Activated naive CD4-positive, alpha-beta T cell treated with Interleukin-2 at 50 U/mL for 16 hours (primary cell): ENCODE data around the gene LAD1.

Source experiments
- DNase-seq: peaks from one replicate; pipeline ENCODE4 v3.0.0-alpha.2; 2020

The LAD1 gene

DNA sequence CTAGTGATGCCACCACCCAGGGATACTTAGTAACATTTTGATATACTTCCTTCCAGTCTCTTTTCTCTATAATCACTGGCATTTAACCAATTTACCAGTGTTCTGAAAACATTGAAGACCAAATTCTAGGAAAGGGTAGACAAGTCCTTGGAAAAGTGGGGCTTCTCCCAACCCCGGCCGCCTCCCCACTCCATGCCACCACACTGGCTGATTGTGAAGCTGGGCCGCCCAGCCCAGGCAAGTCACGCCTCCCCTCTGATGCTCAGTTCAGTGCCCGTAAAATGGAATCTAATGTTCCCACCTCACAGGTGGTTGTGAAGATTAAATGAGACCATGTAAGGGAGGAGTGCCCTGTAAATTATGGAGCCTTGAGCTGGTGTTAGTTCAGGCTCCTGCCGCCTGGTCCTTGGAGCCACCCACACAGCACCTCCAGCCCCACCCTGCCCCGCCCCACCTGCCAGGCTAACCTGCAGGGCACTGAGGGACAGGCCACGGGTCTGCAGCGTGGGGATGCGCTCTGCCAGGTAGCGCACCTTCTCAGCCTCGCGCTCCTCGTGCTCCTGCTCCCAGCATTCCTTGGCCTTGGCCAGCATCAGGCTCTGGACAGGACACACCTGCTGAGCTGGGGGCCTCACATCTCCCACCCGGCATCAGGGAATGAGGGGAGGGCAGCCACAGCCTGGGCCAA, 15.1 kb upstream of the LAD1 start:
- DNase-seq: no peak

DNA sequence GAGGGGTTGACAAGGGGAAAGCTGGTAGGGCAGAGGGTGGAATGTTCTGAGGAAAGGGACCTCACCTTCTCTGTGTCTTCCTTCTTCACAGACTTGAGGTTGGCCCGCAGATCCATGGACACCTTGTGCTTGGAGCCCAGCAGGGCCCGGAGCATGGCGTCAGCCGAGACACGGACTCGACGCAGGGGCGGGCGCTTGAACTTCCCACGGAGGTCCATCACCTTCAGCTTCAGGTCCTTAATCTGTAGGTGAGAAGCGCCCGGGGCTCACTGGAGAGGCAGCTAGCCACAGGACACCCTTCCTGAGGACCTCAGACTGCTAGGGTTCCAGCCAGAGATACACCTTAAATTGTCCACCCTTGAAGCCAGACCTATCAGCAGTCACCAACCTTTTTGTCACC, 12.2 kb upstream of the LAD1 start:
- no peak for DNase-seq

DNA sequence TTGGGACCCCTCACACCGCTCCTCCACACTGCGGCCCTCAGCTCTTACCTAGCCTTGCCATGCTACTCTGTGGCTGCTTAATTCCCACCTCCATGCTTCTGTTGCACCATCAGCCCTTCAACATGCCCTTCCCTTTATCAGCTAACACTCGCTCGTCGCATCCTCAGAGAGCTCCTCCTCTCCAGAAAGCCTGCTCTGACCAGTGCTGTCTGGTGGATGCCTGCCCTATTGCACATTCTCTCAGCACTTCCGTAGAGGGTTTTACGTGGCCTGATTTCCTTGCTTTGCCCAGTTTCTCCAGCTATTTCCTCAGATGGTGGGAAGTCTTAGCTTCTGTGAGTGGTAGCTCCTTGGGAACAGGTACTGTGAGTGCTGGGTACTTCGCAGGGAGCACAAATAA, 10.3 kb upstream of the LAD1 start:
- no peak for DNase-seq

DNA sequence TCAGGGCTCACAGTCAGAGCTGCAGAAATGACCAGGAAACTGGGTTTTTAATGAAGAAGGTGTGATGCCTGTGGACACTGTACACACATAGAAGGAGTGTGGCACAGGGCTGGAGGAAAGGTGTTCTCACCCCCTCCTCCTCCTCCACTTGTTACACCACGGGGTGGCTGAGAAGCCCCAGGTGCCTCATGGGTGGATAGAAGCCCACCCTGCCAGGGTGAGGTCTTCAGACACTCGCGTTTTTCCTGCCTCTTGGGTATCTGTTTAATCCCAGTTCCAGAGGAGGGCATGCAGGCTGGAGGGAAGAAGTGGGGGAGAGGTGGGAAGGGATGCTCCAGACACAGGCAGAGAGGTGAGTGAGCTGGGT, 9.7 kb upstream of the LAD1 start:
- DNase-seq: no peak

DNA sequence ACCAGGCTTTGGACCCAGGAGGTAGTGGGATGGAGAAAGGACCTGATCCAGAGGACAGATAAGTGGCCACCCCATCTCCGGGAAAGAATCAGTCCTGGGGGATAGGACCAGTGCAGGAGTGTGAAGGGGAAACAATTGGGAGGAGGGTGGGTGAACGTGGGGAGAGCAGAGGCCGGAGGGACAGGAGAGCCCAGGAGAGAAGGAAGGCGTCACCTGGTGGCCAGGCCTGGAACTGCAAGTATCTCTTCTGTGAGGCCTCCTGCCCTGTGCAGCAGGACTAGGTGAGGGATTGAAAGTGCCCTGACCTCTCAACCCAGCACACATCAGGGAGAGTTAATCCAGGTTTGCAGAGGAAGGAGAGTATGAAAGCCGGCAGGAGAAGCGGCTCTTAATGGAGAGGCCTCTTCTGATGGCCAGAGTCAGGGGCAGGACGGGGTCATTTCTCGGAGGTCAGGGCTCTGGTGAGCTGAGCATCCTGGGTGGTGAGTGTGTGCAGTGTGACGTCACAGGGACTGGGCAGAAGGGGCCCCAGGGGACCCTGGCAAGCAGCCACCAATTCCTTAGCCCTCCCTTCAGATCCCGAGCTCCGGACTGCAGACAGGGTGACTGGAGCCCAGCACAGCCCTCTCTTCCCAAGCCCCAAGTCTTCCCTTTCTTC, 9.2 kb upstream of the LAD1 start:
- DNase-seq: peak; percentile 68

DNA sequence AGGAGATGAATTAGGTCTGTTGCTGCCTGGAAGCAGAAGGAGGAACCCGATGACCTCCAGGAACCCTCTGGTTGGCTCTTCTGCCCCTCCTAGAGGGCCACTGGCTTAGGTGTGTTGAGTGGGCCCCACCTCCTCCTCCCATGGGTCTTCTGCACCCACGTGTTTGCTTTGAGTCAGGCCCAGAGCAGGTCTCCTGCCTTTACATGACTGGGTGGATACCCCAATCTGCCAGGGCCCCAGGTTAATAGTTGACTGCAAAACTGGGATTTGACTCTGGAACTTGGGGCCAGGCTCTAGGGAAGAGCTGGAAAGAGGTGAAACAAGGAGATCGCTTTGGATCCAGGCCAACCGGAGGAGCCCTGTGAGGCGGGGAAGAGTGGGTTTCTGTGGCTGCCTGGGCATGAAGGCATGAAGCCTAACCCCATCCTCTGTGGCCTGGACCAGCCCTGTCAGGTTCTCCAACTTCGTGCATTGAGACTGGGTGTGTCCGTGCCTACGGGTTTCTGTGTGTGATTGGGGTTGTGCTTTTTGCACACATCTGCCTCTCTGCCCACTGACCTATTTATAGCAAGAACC, 7.8 kb upstream of the LAD1 start:
- no peak for DNase-seq

DNA sequence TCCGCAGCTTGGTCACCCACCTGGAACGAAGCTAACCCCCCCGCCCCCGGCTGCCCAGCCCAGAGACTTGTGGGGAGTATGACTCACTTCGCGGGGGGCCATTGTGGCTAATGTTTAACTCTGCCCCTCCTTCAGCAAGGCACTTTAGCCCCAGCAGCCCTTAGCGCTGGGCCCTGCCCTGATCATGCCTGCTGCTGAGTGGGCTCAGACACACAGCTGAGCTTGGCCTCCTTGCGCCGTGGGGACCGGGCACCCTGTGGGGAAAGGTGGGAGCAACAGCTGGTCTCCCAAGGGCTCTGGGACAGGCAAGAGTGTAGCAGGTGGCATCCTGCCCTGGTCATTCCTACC, 6.3 kb upstream of the LAD1 start:
- DNase-seq: no peak

DNA sequence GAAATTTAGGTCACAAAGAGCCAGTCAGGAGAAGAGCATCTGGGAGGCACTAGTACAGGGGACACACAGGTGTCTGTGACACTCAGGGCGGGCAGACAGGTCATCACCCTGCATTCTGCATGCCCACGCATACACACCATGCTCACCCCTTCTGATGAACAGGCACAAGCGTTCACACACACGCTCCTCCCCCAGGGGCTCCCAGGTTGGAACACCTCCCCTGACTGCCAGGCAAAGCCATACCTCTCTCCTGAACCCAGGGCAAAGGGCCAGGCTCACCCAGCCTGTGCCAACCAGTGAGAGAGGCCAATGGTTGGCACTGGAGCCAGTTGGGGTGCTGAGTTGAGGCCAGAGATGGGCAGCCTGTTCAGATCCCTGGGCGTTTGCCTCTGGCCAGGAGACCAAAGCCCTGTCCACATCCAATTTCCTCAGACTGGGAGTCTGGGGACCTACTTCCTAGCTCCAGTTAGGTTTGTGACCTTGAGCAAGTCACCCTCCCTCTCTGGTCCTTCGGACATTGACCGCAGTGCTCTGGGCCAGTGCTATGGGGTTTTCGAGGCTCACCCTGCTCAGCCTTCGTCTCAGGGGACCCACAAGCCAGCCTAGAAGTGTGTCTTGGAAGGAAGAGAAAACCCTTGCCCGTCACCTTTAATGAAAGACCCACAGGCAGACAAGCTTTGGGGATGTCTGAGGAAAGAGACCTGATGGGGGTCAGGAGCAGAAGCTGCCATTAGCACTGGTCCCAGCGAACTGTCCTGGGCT, 5.8 kb upstream of the LAD1 start:
- no peak for DNase-seq

DNA sequence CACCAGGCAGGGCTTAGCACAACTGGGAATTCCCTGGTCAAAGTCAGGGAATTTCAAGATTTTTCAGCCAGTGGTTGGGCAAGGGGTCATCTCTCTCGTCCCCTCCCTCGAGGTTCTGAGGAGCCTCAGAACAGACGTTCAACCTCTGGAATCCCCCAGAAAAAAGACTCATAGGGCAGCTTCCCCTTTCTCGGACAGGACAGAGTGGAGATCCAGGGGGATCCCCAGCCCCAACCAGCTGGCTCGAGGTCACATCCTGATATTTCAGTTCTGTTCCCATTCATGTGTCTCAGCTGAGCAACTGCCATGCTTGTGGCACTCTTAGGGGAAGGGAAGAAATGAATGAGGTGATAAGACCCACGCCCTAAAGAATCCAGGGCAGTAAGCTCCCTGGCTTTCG, 4.9 kb upstream of the LAD1 start:
- no peak for DNase-seq

DNA sequence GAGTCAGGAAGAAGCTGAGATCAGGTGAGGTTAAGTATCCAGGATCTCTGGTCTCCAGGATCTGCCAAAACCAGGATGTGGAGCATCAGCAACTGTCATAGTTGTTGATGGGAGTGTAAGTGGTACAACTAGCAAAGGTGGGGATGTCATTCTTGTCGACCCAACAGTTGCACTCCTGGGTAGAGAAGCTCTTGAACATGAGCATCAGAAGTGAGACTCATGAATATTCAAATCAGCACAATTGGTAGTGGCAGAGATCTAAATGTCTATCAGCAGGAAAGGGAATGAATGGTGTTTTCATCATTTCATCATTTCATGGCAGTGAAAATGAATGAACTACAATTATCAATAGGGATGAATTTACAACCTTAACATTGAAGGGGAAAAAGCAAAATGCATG, 4.2 kb upstream of the LAD1 start:
- no peak for DNase-seq

DNA sequence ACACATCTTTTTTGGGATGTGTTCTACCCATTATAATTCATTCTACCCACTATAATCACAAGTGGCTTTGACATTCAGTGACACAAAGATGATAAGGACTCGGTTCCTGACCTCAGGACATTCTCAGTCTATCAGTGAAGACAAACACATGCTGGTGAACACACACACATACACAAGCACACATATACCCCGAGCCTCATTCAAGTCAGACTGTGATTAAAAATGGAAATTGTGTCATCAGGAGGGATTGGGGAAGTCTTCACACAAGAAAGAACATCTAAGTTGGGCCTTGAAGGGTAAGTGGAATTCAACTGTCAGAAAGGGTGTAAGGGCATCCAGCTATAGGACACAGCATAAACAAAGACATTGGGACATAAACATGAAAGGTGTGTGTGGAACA, 2.6 kb upstream of the LAD1 start:
- no peak for DNase-seq

DNA sequence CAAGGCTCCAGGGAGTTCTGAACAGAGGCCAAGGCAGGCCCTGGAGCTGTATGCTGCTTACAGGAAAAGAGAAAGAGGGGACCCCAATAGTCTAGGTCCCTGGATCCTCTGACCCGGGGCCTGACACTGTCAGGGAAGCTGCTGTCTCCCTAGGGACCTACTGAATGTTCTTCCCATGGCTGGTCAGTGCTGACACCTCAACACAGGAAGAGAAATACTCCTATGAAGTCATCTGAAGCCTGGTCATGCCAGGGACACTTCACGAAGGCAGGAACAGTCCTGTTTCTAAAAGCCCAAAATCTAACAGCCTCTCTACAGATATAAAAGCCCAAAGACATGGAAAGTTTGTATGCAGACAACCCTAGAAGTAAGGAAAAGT, 1.7 kb upstream of the LAD1 start:
- no peak for DNase-seq

DNA sequence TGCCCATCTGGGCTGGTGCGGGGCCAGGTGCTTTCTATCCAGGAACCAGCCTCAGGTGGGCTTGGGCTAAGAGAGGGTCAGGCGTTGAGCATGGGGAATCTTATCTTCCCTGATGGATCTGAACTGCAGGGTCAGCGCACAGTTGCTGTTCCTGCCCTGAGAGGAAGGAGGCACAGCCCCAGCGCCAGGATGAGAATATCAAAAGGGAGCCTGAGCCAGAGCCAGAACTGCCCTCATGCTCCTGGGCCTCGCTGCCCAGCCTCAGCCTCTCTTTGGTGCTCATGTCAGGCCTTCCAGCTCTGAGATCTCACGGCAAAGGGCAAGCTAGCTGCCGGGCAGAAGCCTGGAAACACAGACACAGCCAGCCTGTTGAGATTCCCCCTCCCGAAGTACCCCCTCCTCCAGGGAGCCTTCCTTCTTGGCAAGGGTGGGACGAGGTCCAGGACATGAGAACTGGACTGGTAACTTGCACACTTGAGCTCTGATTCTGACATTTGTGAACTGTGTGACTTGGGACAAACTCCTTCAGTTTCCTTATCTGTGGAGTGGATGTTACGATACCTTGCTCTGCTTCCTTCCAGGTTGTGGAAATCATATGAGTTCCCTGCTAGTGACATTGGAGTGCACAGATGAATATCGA, 1.2 kb upstream of the LAD1 start:
- no peak for DNase-seq

DNA sequence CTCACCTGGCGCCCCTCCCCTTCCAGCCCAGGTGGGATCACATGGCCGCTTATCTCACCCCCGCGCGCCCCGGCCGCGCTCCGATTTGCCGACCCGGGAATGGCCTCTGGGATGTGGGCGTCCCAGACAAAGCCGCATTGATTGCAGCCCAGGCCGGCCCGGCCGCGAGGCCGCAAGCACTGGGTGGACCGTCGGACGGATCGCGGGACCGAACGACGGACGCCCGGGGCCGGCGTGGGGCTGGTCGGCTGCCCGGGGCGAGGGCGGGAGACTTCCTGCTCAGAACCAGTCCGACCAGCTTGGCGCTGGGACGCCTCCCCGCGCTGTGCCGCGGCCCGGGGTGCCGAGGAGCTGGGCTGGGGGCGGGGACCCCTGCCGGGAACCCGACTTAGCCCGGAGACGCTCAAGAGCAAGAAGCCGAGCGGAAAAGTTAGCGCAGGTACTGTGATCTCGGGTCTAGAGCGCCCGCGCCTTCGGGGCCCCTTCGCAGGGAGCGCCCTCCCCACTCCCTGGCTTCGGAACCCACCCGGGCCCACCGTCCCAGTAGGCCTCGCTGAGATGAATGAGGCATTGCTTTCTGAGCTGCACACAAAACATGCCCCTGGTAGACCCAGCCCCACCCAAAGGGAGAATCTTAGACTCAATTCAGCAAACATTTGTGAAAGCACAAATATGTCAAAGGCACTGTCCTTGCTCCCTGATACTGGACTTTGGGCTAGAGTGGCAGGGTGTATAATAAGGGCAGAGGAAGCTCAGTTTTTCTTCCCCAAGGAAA, 415 bp upstream of the LAD1 start:
- DNase-seq: no peak

DNA sequence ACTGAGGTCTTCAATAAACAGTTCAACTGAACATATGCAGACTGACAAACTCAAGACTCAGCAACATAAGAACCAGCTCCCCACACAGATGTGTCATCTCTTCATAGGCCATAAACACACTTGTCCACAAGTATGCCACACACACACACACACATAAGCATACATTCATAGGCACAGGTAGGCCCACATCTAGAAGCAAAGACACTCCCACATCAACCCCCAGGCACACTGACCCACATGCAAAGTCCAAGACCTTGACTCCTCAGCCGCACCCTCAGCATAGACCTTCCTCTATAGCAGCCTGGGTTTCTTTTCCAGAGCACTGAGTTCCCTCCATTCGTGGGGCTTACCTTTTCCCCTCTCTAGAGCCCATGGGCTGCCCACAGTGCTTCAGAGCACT, 1.4 kb downstream of the LAD1 start:
- DNase-seq: no peak

DNA sequence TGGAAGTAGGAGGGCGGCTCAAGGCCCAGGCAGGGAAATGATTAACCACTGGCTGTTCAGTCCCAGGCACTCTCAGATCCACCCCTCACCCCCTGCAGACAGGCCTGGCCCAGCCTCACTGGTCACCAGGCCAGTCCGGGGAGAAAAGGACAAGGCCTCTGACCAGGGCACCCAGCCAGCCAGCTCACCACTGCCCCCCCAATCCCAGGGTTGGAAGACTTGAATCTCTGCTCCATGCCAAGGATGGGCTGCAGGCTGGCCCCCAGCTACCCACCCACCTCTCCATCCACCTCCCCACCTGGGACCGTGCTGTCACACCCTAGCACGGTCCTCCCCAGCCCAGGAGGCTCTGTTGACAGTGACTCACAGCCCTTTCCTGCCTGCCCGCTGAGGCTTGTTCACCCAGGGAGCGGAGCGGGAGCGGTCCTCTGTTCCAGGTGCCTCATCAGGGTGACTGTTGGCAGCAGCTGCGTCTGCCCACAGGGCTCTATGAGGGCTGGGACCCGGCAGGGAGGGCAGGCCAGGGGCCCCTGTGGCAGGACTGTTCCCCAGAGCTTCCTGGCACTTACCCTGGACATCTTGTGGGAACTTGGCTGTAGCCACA, 2.2 kb downstream of the LAD1 start:
- no peak for DNase-seq

DNA sequence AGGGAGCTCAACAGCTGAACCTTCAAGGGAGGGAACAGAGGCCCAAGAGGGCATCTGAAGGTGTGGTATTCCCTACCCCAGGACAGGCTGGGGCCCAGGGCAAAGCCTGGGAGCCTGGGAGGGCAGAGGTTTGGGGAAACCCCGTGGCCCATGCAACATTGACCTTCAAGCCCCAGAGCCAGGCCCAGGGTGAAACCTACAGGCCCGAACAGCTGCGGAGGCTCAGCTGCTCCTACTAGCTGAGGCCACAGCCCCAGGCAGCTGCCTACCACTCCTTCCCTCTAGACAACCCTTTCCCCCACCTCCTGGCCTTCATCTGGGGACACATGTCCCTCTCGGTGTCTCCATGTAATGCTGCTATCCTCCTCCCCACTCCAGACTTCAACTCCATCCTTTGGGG, 3.2 kb downstream of the LAD1 start:
- no peak for DNase-seq

DNA sequence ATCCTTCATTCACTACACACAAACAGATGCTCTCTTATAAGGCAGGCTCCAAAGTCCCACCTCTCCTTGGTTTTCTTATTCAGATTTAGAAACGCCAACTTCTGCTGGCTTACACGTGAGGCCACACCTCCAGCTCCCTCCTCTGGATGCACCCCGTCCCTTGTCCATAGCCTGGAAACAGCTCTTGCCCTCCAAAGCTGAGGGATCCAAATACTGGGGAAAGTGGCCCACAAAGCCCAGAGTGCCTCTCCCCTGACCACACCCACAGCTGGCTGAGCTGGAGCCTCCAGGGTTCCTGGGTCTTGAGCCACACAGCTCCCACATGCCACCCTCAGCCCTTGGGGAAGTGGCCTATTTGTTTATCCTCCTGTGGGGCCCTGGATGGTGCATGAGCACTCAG, 4.5 kb downstream of the LAD1 start:
- no peak for DNase-seq

DNA sequence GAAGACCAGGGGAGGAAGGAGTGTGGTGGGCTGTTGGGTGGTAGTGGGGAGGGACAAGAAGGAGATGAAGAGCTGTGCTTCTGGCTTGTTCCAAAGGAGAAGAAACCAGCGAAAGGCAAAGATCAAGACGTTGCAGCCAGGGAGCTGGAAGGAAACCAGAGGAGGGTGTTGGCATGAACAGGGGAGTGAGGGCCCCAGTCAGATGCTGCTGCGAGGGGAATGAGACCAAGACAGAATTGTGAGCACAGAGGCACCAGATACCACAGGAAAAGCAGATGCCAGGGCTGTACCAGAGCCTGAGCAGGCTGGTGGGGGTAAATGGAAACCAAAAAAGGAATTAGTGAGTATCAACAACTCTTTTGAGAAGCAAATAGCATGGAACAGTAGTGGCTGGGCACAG, 6.0 kb downstream of the LAD1 start:
- no peak for DNase-seq

DNA sequence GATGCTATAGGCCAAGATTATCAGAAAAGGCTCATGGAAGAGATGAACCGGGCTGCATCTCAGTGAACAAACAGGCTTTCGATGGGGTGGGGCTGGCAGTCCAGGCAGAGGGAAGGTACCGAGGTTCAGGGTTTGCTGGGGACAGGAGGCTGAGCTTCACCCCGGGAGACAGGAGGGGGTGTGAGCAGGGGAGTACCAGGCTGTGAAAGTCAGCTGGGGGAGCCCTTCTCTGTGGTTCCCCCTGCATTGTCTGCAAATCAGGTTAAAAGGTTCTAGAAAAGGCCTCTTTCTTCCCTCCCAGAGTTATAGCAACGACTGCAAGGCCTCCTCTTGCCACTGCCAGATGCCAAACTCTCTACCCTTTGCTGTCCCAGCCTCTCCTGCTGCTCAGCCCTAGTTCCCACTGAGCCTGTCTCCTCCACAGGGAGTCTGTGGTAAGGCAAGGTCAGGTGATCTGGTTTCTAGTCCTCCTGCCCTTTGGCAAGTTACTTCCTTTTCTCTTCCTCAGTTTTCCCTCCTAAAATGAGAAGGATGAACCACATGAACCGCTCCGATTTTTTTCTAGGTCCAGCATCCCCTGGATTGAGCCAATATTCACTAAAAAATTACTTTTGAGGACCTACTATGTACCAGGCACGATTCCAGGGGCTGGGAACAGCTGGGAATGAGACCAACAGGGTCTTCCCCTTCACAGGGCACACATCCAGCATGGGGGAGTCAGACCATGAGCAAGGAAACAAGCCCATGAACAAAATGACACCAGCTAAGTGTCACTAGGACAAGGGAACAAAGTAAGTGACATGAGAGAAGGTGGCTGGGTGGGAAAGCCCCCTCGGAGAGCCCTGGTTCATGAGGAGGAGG, 7.2 kb downstream of the LAD1 start:
- no peak for DNase-seq

DNA sequence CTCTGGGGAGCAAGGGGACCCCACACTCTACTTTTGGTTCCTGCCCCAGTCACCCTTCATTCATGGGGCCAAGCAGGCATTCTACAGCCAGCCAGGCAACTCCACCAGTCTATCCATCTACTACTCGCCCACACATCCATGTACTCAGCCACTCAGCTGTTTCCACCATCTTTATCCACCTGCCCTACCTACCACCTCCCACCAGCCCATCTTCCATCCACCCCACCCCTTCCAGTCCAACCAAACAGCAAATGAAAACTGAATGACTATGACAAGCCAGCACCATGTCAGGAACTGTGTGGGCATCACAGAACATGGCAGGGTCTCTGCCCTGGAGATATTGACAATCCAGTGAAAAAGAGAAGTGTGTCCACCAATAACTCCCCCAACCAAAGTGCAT, 7.9 kb downstream of the LAD1 start:
- DNase-seq: no peak

DNA sequence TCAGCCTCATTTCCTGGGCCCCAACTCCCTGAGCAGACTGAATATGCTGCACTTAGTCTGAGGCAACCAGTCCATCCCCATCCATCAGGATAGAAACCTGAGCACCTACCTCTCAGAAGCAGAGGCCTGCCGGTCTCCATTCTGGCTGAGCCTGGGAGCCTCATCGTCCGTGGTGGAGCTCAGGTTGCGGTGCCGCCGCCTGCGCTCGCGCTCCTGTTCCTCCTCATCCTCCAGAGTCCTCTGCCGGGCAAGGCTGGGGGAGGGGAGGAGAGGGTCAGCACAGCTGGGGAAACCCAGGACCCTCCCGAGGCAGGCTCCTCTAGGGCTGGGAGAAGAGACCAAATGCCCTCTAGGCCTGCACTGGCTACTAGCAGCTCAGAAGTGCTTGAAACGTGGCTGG, 10.1 kb downstream of the LAD1 start:
- DNase-seq: no peak
